KOPT-K1 (cell line): ENCODE measurements around the gene ADIPOR2.
A peak's percentile ranks its signal among the peaks of the same experiment; 100 is the strongest.

Source experiments
- H3K27ac ChIP-seq: fragments of 200-600 bp; sonication (generic); 2 replicates; pipeline ENCODE4 v1.5.1; 2016; ENCODE audit warnings: antibody characterized with exemption, mild to moderate bottlenecking, low read depth, low read length; ENCODE audit not compliant: poor library complexity, severe bottlenecking
- H3K36me3 ChIP-seq: fragments of 200-600 bp; sonication (generic); 2 replicates; pipeline ENCODE4 v1.5.1; 2017; ENCODE audit warnings: antibody characterized with exemption, mild to moderate bottlenecking, low read length, moderate library complexity; ENCODE audit not compliant: insufficient read depth
- H3K9me3 ChIP-seq: fragments of 200-600 bp; sonication (generic); 2 replicates; pipeline ENCODE4 v1.5.1; 2017; ENCODE audit warnings: antibody characterized with exemption, low read length, mild to moderate bottlenecking; ENCODE audit not compliant: insufficient read depth, poor library complexity, severe bottlenecking

Gene ADIPOR2

DNA sequence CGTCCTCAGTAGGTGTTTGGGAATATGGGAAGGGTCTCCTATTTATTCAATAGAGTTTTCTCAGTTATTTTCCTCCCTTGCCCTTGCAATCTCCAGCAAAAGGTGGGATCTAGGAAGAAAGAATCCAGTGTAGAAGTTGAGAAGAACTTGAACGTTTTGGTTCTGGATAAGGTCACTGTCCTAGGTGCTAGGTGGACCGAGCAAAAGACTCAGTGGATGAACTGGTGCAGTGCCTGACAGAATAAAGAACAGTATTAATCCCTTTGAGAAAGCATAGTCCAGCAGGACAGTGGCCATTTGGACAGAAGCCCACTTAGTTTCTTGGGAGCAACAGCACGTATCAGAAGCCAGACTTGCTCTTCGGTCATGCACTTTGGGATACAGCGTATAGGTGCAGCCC, 96.8 kb downstream of the ADIPOR2 start:
- Histone ChIP-seq H3K27ac (no peak overlapping the region), H3K36me3 (peaks cover 58% of the 10 kb centered on the region), H3K9me3 (no peaks in the 10 kb centered on the region)

DNA sequence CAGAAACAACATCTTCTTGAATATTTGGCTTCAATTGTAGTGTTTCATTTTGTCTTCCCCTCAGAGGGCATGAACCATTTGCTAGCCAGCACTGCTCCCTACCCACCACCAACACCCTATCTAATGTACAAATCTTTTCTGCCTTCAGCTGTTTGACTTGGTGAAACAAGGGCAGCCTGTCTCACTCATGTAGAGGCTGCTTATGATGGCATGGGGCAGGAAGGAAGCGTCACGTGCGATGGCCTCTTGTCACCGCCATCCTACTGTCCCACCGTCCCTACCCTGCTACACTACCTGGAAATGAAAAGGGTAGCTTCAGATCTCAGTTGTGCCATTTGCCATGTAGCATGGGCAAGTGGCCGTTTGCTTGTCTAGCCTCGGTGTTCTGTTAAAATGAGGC, 99.6 kb downstream of the ADIPOR2 start:
- Histone ChIP-seq H3K36me3 (peaks cover 33% of the 10 kb centered on the region), H3K27ac (no peak overlapping the region), H3K9me3 (no peaks in the 10 kb centered on the region)

DNA sequence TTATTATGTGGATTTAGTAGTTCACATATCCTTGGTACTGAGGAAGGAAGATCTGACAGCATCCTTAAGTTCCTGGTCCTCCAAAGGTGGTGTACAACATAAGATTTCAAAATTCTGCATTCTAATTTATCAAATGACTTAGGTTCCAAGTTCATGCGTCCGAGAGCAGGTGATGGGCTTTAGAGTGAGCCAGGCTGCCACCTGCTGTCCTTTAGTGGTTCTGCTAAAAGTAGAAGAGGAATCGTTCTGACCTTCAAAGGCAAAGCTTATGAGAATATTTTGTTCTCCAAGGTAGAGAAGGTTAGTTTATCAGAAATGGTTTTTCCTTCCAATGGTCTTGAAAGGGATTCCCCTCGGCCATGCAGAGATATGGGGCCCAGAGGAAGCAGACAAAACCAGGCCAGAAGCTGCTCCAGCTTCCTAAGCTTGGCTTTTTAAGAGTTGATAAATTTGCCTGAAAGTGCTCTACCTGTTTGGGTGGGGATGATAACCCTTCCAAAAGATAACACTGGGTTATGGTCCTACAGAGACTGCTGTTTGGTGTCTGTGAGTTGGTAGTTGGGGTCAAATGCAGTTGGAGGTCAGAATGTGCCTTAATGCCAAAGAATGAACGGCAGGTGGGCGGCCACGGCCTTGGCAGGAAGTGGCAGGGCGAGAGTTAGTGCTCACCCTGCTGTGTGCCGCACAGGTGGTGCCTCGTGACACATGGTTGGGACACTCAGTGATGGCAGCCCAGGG, 100.4 kb downstream of the ADIPOR2 start:
- Histone ChIP-seq H3K27ac (peak overlapping the region; percentile 38), H3K9me3 (no peaks in the 10 kb centered on the region), H3K36me3 (peaks cover 24% of the 10 kb centered on the region)

DNA sequence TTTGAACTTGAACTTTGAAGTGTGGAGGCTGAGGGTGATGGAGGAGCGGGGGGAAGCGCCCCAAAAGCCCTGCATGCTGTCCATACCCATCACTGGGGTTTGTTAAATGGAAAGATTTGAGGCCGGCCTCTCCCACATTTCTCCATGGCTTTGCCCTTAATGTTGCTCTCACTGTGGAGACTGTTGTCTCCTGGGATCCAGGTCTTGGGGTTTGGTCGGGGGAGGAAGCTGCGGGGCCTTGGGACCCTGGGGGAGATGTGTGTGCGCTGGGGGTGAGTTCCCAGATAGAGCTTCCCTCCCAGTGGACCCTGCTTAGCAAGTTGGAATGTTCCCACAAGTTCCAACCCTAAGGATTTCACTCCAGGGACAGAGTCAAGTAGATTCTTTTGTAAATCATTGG, 101.5 kb downstream of the ADIPOR2 start:
- Histone ChIP-seq H3K27ac (no peak overlapping the region), H3K36me3 (peaks cover 13% of the 10 kb centered on the region), H3K9me3 (no peaks in the 10 kb centered on the region)

DNA sequence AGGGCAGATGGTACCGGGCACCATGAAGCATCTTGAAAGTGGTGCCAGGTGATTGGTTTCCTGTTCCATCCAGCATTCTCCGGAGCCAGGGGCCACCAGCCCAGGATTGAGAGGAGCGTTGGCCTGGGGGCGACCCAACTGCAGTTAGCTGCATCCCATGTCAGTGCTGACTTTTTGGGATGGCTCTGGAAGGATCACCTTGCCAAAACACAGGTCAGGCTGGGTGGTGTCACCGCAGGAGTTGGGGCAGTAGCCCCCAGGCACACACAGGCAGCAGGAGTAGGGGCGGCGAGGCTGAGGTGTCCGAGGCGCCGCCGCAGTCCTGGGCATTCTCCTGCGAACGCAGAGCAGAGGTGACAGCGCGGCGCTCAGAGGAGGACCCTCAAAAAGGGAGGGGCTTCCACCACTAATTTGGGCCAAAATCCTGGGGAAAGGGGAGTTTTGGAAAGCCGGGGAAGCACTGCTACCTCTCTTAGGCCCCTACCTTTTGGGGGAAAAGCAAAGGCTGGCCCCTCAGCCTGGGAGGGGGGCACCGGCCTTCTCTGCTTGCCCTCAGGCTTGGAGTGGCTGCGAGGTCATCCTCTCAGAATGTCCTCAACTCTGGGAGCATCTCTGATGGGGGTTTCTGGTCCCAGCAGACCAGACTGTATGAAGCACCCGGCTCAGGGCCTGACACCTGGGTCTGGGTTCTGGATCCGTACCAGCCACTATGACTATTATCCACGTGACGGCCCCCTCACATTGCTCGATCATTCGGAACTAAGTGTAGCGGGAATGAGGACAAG, 102.7 kb downstream of the ADIPOR2 start:
- peaks cover under 1% of the 10 kb centered on the region; the same call in 1 of the 2 replicates for H3K36me3 ChIP-seq
- H3K9me3 ChIP-seq = no peaks in the 10 kb centered on the region
- no peak overlapping the region for H3K27ac ChIP-seq

DNA sequence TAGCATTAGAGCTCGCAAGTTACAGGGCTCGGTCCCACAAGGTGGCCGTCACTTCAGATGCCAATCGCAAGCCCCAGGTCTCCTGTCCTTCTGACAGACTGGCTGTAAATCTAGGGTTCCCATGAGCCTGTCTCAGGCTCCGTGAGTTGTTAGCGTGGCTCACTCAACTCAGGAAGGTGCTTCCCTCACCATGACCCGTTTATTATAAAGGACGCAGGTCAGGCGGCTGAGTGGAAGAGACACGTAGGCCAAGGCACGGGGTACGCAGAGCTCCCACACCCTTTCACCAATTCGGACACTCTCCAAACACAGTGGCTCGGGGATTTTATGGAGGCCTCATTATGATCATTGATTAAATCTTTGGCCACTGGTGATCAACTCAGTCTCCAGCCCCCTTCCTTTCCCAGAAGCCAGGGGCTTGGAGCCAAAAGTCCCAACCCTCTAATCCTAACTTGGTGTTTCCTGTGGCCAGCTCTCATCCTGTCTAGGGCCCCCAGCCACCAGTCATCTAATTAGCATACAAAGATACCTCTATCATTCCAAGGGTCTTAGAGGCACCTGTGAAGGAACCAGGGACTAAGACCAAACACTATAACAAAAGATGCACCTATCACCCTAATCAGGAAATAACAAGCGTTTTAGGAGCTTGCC, 103.7 kb downstream of the ADIPOR2 start:
- Histone ChIP-seq H3K36me3 (no peaks in the 10 kb centered on the region), H3K9me3 (no peaks in the 10 kb centered on the region), H3K27ac (no peak overlapping the region)

DNA sequence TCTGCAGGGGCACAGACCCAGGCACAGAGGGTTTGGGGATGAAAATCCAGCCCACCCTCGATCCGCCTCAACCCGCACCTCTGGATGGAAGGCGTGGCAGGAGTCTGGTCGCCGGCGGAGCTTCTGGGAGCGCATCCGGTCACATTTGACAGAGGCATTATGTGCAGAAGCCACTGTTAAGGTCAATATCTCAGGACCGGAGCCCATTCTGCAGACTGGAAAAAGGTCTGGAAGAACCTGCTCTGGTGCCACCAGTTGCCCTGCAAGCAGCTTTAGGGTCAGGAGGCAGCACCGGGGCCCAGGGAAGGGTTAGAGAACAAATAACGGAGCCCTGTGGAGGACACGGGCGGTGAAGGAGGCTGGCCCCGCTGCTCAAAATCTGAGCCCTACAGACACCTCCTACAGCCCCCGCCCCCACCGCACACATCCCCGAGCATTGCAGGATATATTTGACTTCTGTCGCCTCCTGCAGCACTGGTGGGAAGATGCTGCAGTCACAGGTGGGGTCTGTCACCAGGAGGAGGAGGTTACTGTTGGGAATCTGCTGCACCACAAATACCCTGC, 104.4 kb downstream of the ADIPOR2 start:
- Histone ChIP-seq H3K36me3 (no peaks in the 10 kb centered on the region), H3K27ac (peak overlapping the region; percentile 8), H3K9me3 (no peaks in the 10 kb centered on the region)

DNA sequence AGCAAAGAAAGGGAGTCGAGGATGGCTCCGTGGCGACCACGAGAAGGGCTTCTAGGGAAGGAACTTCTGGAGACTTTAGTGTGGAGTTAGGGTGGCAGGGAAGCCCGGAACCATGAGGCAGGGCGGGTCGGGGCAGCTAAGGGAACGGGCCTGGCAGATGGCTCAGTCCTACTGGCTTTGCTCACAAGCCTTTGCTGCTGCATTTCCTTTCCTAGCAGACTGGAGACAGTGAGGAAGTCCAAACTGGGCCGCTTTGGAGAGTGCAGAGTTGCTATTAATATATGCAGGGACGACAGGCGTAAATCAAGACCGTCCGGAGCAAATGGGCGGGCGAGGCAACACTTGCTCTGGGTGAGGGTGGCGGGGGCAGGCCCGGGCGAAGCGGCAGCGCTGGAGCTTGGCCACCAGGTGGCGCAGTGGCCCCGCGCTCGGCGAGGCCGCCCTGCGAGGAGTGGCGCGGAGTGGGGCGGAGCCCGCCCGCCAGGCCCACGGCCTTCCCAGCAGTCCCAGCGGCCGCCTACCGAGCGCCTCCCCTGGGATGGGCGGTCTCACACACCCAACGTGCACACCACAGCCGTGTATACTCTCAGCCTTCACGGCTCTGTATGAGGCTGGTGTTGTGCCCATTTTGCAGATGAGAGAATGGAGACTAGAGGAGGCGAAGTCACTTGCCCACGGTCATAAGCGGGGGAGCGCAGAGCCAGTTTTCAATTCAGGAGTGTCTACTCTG, 105.1 kb downstream of the ADIPOR2 start:
- peak overlapping the region; percentile 91 for H3K27ac ChIP-seq

DNA sequence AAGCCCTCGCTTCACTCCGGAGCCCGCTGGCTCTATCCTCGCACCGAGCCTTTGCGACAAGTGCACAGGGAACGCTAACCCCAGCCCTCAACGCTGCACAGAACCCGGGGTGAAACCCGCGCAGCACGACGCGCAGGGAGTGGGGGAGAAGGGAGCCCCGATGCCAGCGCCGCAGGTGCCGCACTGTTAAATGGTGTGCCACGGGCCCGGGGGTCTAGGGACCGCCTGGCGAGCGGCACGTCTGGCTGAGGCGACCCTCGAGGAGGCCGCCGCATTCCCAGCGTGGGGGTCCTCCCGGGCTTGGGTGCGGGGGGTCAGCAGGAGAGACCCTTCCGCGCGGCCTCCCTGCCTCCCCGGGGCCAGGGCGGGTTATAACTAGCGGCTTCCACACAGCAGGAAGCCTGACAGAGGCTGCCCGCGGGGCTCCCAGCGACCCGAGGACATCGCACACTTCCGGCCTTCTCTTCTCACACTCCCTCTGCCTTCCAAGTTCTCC, 105.7 kb downstream of the ADIPOR2 start:
- Histone ChIP-seq H3K9me3 (no peaks in the 10 kb centered on the region), H3K36me3 (no peaks in the 10 kb centered on the region), H3K27ac (peak overlapping the region; percentile 91)

More for the DNA sequence above, 105.1 kb downstream of the ADIPOR2 start:
- Histone ChIP-seq H3K36me3 (no peaks in the 10 kb centered on the region), H3K9me3 (no peaks in the 10 kb centered on the region)

DNA sequence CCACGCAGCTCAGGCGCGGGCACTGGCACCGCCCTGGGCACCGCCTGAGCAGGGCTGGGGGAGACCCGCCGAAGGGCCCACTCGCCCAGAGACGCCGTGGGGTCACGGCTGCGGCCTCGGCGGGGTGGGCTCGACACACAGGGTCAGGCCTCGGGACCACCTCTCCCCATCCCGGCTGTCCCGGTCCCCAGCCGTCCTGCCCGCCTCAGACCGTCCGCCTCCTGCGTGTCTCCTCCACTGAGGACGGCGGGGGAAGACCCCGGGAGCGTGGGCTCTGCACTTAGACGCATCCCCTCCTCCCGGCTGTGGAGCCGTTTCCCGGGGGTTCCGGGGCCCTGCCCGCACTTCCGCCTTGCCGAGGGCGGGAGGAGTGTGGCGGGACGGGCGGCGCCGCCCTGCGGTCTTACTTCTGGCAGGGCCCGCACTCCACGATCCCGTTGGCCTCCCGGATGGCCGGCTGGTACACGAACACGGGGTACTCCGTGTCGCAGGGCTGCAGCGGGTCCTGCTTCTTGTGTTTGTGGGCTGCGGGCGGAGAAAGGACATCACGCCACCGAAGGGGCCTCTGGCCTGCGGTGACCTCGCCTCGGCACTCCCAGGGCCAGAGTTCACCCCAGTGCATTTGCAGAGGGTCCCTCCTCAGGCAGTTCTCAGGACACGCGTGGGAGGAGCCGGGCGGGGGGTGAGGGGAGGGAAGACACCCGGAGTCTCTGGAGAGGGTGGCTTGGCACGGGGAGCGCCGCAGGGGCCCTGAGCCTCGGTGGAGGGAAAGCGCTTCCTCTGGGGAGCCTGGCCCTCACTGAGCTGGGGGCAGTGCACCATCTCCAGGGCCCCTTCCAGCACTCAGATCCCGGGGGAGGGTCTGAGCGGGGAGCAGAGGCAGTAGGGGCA, 106.4 kb downstream of the ADIPOR2 start:
- Histone ChIP-seq H3K9me3 (no peaks in the 10 kb centered on the region), H3K27ac (peak overlapping the region; percentile 91), H3K36me3 (no peaks in the 10 kb centered on the region)

DNA sequence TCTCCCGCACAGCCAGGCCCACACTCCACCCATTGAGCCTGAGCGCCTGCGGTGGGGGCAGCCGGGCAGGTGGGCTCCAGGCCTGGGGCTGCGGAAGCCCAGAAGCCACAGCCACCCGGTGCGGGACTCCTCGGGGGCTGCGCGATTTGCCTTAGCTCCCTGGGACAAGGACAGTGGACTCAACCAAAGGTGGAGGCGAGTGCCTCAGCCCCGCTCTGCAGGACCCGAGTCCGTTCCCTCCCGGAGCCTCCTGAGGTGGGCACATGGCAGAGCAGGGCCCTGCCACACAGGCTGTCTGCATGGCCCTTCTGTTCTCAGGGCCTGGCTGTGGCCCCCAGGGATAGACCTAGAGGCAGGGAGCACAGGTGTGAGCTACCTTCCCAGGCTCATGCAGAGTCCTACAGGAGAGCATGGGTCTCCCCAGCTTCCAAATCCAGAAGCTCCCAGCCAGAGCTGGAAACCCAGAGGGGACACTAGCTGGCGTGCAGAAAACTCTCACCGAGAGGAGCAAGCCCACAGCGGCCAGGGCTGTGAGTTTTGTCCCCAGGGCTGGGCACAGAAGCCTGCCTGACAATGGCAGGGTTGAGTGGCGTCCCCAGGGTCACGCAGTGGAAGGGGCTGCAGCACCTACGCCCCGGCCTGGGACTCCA, 107.2 kb downstream of the ADIPOR2 start:
- Histone ChIP-seq H3K36me3 (no peaks in the 10 kb centered on the region), H3K9me3 (no peaks in the 10 kb centered on the region), H3K27ac (peak overlapping the region; percentile 91)

DNA sequence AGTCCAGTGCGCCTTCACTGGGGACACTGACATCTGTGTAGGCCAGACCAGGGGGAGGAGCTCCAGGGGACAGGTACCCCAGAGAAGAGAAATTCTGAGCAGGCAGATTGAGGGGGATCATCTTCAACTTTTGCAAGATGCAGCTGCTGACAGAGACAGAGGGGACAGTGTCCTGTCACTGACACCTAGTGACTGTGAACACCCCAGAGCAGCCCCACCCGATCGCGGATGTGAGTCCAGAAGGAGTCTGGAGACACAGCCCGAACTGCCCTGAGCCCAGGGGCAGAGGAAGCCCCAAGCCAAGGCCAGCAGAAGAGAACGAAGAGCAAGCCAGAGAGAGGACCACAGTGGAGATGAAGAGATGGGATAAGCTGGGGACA, 107.8 kb downstream of the ADIPOR2 start:
- Histone ChIP-seq H3K9me3 (no peaks in the 10 kb centered on the region), H3K27ac (no peak overlapping the region), H3K36me3 (no peaks in the 10 kb centered on the region)

DNA sequence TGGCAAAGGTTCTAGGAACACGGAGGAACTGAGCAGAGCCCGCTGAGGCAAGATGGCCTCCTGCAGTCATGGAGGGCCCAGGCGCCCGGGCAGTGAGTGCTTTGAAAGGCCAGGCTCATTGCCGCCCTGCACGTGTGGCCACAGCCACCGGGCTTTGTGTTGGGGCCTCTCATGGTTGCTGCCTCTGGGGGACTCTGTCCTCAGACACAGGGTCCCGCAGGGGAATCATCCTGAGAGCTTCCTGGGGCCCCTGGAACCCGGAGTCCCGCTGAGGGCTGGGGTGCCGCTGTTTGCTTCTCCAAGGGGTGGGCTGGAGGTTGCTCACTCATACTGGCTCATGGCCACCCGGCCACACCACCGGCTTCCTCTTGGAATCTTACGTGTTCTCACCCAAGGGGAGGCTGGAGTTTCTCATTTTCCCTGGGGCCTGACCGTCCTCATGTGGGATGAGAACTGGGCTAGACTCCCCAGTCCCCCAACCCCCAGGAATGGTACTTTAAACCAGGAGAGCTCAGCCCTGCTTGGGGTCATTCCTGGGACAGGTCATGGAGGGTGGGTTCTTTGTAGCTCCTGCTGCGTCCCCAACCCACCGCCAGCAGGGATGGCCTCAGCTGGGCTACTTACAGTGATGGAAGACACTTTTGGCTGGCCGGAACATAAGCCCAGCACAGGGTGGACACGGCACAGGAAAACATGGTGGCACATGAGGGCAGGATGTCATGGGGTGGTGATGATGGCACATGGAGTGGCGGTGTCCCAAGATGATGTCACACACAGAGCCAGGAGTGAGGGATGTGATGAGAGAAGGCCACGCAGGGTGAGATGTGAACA, 108.4 kb downstream of the ADIPOR2 start:
- no peaks in the 10 kb centered on the region for H3K9me3 ChIP-seq
- no peaks in the 10 kb centered on the region for H3K36me3 ChIP-seq
- no peak overlapping the region for H3K27ac ChIP-seq
